ENCODE data around the gene ARHGAP30.

ARHGAP30 gene

GRCh38 chr1:161092621-161093028, 22.9 kb upstream of the ARHGAP30 start:
- H4K20me1 ChIP-seq (ENCODE audit: insufficient read depth): no peaks in the 10 kb centered on the region
- no peaks in the 10 kb centered on the region for H3K27me3 ChIP-seq (ENCODE audit: insufficient read depth, low read depth)
- no peaks in the 10 kb centered on the region for H3K79me2 ChIP-seq (ENCODE audit: insufficient read depth, low read depth)
- H2AFZ ChIP-seq (ENCODE audit: low read depth): no peak overlapping the region
- H3K4me2 ChIP-seq: no peak overlapping the region
- no peaks in the 10 kb centered on the region for H3K36me3 ChIP-seq (ENCODE audit: insufficient read depth)
- no peak overlapping the region for H3K9ac ChIP-seq
- TF ChIP-seq CTCF (conservative IDR thresholded peaks at IDR 0.05; ENCODE audit: low read depth, low read length): no peak
- H3K27ac ChIP-seq: no peak overlapping the region
- H3K4me3 ChIP-seq (IDR thresholded peaks at IDR 0.05; ENCODE audit: insufficient read depth, low read depth, low read length): no peak overlapping the region
- H3K4me1 ChIP-seq (ENCODE audit: low read depth, poor library complexity, severe bottlenecking): peaks cover 7% of the 10 kb centered on the region

- Histone ChIP-seq H3K9ac (no peak overlapping the region), H3K27ac (no peak overlapping the region), H3K4me2 (no peak overlapping the region), H3K36me3 (ENCODE audit: insufficient read depth) (no peaks in the 10 kb centered on the region), H3K27me3 (ENCODE audit: insufficient read depth, low read depth) (no peaks in the 10 kb centered on the region), H3K79me2 (ENCODE audit: insufficient read depth, low read depth) (no peaks in the 10 kb centered on the region), H2AFZ (ENCODE audit: low read depth) (no peak overlapping the region), H3K4me3 (IDR thresholded peaks at IDR 0.05; ENCODE audit: insufficient read depth, low read depth, low read length) (no peak overlapping the region), H3K4me1 (ENCODE audit: low read depth, poor library complexity, severe bottlenecking) (peaks cover 2% of the 10 kb centered on the region), H4K20me1 (ENCODE audit: insufficient read depth) (no peaks in the 10 kb centered on the region)
- no peak for TF ChIP-seq CTCF (conservative IDR thresholded peaks at IDR 0.05; ENCODE audit: low read depth, low read length)
These were observed 22.3 kb upstream of the ARHGAP30 start for GRCh38 chr1:161091796-161092507.

GRCh38 chr1:161091093-161091492, 21.4 kb upstream of the ARHGAP30 start:
- no peaks in the 10 kb centered on the region for H4K20me1 ChIP-seq (ENCODE audit: insufficient read depth)
- H2AFZ ChIP-seq (ENCODE audit: low read depth): no peak overlapping the region
- H3K79me2 ChIP-seq (ENCODE audit: insufficient read depth, low read depth): no peaks in the 10 kb centered on the region
- H3K27me3 ChIP-seq (ENCODE audit: insufficient read depth, low read depth): no peaks in the 10 kb centered on the region
- no peaks in the 10 kb centered on the region for H3K4me1 ChIP-seq (ENCODE audit: low read depth, poor library complexity, severe bottlenecking)
- no peak for TF ChIP-seq CTCF (conservative IDR thresholded peaks at IDR 0.05; ENCODE audit: low read depth, low read length)
- no peak overlapping the region for H3K9ac ChIP-seq
- no peaks in the 10 kb centered on the region for H3K36me3 ChIP-seq (ENCODE audit: insufficient read depth)
- H3K4me2 ChIP-seq: no peak overlapping the region
- no peak overlapping the region for H3K27ac ChIP-seq
- H3K4me3 ChIP-seq (IDR thresholded peaks at IDR 0.05; ENCODE audit: insufficient read depth, low read depth, low read length): no peak overlapping the region

- no peak overlapping the region for H3K9ac ChIP-seq
- no peaks in the 10 kb centered on the region for H4K20me1 ChIP-seq (ENCODE audit: insufficient read depth)
- no peaks in the 10 kb centered on the region for H3K4me1 ChIP-seq (ENCODE audit: low read depth, poor library complexity, severe bottlenecking)
- no peaks in the 10 kb centered on the region for H3K79me2 ChIP-seq (ENCODE audit: insufficient read depth, low read depth)
- H3K27ac ChIP-seq: no peak overlapping the region
- H3K4me3 ChIP-seq (IDR thresholded peaks at IDR 0.05; ENCODE audit: insufficient read depth, low read depth, low read length): no peak overlapping the region
- no peak; the same call in 1 of the 2 replicates for TF ChIP-seq CTCF (conservative IDR thresholded peaks at IDR 0.05; ENCODE audit: low read depth, low read length)
- H3K36me3 ChIP-seq (ENCODE audit: insufficient read depth): no peaks in the 10 kb centered on the region
- no peaks in the 10 kb centered on the region for H3K27me3 ChIP-seq (ENCODE audit: insufficient read depth, low read depth)
- no peak overlapping the region for H3K4me2 ChIP-seq
- H2AFZ ChIP-seq (ENCODE audit: low read depth): no peak overlapping the region
These were observed 20.9 kb upstream of the ARHGAP30 start for GRCh38 chr1:161090617-161091016.
